KG1 (cell line): ENCODE measurements around the gene C1orf74.
"Not testable (repeated sequence)": the region's sequence is repeated elsewhere in the genome, so short reads cannot be mapped to it uniquely, and the experiment has no call there.

Experiments
- DNase-seq: peaks from one replicate; lab custom pipeline; 2025; lab: John Stamatoyannopoulos, UW

C1orf74 gene

GRCh38 chr1:209805875-209806760 lies 21.8 kb upstream of the C1orf74 start, which contains the start of gene IRF6:
Gene IRF6 (minus strand): TSS chr1:209806142. CDS start chr1:209801413, 4,729 bp downstream.
- DNase-seq: no peak

DNA sequence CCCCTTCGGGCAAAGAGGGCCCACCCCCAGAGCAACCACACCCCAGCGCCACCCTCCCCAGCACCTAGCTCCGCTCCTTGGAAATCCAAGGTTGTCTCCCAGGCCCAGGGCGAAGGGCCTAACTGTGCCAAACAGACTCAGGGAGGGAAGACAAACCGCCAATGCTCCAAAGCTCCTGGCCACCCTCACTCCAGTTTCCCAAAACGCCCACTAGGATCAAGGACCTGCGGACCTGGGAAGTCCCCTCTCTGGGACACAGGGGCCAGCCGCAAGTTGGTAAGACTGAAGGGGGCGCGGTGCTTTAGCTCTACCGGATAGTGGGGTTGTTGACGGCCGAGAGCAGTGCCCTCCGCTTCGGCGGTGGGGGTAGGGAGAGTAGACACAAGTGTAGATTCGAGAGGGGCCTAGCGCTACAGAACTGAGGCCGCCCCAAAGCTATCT lies 21.0 kb upstream of the C1orf74 start:
- DNase-seq: no peak

- DNase-seq: no peak
Measured at GRCh38 chr1:209803568-209803967, 19.2 kb upstream of the C1orf74 start.

- DNase-seq: no peak
Measured at GRCh38 chr1:209802780-209803152, 18.4 kb upstream of the C1orf74 start.

- DNase-seq: no peak
Measured at GRCh38 chr1:209802117-209802779, 17.9 kb upstream of the C1orf74 start.

- no peak for DNase-seq
Measured at GRCh38 chr1:209800984-209801834, 16.9 kb upstream of the C1orf74 start.

- no peak for DNase-seq
Measured at GRCh38 chr1:209797978-209798639, 13.8 kb upstream of the C1orf74 start.

GRCh38 chr1:209793711-209794110 lies 9.4 kb upstream of the C1orf74 start:
- DNase-seq: not testable (repeated sequence)

DNA sequence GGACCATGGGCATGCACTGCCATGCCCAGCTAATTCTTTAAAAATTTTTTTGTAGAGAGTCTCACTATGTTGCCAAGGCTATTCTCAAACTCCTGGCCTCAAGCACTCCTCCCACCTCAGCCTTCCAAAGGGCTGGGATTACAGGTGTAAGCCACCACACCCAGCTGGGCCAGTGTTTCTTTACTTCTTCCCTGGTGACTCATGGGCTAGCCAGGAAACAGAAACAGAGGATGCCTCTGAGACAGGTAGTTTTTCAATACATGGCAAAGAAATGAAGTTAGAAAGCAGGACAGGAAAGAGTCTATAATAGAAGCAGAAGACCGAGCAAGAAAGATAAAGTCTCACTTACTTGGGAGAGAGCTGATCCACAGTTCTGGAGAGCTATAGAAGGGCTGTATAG lies 7.6 kb upstream of the C1orf74 start:
- DNase-seq: no peak

GRCh38 chr1:209790286-209791193 lies 6.2 kb upstream of the C1orf74 start:
- no peak for DNase-seq

GRCh38 chr1:209789245-209789644 lies 4.9 kb upstream of the C1orf74 start:
- no peak for DNase-seq

- no peak for DNase-seq
Measured at GRCh38 chr1:209787551-209787950, 3.2 kb upstream of the C1orf74 start.

DNA sequence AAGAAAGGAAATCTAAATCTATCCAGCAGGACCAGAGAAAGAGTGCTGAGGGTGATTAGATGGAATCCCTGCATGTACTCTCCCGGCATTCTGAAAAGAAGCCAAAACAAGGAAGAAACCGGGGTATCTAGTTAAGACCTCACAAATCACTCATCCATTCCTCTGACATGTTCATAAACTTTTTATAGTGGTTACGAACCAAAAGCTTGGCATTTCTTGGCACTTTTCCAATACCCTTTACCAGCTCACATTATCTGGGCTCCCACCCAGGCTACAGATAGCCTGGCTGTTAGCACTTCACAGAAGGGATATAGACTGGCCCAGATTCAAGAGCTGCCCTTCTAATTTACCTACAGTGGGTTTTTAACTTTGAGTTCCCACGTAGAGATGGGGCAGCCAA lies 1.8 kb upstream of the C1orf74 start:
- DNase-seq: no peak

GRCh38 chr1:209785592-209785991 lies 1.2 kb upstream of the C1orf74 start:
- DNase-seq: no peak

GRCh38 chr1:209783386-209783785 lies 973 bp downstream of the C1orf74 start:
- no peak for DNase-seq

DNA sequence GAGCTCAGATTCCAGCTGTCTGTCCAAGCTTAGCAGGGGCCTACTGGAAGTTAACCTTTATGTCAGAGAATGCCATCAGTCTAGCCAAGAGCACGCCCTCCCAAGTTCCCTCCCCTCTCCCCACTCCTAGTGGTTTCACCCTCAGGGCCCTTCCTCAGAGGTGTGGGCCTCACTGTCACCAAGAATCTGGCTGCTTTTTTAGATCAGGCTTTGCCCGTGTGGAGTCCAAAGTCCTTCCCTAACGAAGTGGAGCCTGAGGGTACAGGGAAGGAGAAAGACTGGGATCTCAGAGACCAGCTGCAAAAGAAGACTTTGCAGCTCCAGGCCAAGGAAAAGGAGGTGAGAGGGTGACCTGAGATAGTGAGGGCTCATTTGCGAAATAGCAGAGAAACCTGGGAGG lies 4.1 kb downstream of the C1orf74 start:
- DNase-seq: no peak

DNA sequence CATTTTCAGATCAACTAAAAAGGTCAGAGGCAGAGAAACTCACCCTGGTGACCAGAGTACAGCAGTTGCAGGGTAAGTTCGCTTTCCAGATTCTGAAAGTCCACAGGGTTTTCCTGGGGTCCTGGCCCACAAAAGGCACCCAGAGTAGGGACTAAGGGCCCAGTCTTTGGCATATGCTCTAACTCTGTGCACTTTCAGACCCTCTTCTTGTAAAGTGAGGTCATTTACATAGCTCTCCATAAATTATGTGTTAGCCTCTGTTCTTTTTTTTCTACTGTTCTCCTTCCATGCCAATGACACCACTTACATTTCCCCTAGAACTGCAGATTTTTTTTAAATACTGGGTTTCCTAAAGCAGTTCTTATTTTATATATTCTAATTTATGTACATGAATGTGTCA lies 6.3 kb downstream of the C1orf74 start:
- DNase-seq: no peak

GRCh38 chr1:209777587-209777986 lies 6.8 kb downstream of the C1orf74 start:
- DNase-seq: no peak

DNA sequence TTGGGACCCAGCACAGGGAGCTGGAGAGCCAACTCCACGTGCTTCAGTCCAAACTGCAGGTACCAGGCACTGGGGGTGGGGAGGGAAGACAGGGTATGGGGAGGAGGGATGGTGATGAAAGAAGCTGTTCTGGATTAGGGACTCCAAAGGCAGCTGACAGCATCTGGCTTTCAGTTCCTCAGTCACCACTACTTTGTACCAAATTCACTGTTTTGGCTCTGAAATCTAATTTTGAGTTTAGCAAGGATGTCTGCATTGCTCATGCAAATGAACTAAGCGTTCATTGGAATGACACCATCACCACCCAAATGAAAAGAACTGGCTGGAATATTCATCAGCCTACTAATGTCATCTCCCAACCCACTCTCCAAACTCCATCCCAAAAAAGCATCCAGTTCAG lies 8.7 kb downstream of the C1orf74 start:
- no peak for DNase-seq

DNA sequence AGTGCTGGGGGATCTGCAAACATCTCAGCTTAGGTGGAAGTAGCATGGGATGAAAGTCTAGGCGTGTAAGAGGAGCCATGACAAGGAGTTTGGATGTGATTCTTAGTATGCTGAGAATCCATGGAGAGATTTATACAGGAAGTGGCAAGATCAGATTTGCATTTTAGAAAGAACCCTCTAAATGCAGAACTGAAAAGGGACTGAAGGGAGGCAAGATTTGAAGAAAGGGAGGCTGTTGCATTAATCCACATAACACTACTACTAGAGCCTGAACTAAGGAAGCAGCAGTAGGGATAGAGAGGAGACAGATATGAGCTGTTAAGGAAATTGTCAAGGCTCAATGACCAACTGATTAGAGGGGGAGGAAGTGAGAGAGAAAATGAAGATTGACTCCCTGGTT lies 9.8 kb downstream of the C1orf74 start:
- no peak for DNase-seq

DNA sequence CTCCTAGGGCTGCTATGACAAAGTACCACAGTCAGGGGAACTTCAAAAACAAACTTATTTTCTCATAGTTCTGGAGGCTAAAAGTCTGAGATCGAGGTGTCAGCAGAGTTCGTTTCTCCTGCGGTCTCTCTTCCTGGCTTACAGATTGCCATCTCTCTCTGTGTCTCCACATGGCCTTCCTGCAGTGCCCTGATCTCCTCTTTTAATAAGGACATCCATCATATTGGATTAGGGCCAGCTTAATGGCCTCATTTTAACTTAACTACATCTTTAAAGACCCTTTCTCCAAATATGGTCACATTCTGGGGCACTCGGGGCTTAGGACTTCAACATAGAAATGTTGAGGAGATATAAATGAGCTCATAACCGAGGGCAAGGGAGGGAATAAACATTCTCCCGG lies 12.2 kb downstream of the C1orf74 start:
- no peak for DNase-seq
